Measurements from ENCODE around the gene PRDM7. TPM values are rescaled to one million over a fixed set of nuclear protein-coding genes. Genes with fewer than 3 reads are reported as not detected.

The PRDM7 gene
- total and polyA plus RNA-seq, 5 donors from 2014 or later: not detected

GRCh38 chr16:90032674-90033331, 44.3 kb downstream of the PRDM7 start:
- Mint-ChIP-seq H3K4me3 (no peak overlapping the region), H3K9me3 (no peaks in the 10 kb centered on the region), H3K4me1 (peaks cover 0 to 5% (median 0%) of the 10 kb centered on the region in 4 donors), H3K27ac (no peak overlapping the region), H3K36me3 (peaks cover 28% of the 10 kb centered on the region), H3K27me3 (no peaks in the 10 kb centered on the region)
- H3K4me1 ChIP-seq (ENCODE audit: control insufficient read depth, insufficient read depth, low read length, poor library complexity, severe bottlenecking): no peaks in the 10 kb centered on the region
- H3K4me3 ChIP-seq (ENCODE audit: low read depth, low read length): no peak overlapping the region
- DNase-seq (no peak), ATAC-seq (ENCODE audit: low read depth in 2 of 2) (no peak)
- no peak overlapping the region for H3K27ac ChIP-seq (ENCODE audit: insufficient read depth, low read length, poor library complexity, severe bottlenecking)
- H3K9me3 ChIP-seq (ENCODE audit: control insufficient read depth in 2 of 2, low read length in 2 of 2): no peaks in the 10 kb centered on the region
- no peaks in the 10 kb centered on the region for H3K27me3 ChIP-seq (ENCODE audit: control insufficient read depth, insufficient read depth, low read length)
- H3K36me3 ChIP-seq (ENCODE audit: control insufficient read depth, insufficient read depth, low read length): peaks cover 2% of the 10 kb centered on the region

- Mint-ChIP-seq H3K4me3 (no peak overlapping the region), H3K27ac (peak overlapping the region in 1 of 3 donors; percentile 65), H3K9me3 (no peaks in the 10 kb centered on the region), H3K27me3 (no peaks in the 10 kb centered on the region), H3K4me1 (peaks cover 0 to 5% (median 0%) of the 10 kb centered on the region in 4 donors), H3K36me3 (peaks cover 27% of the 10 kb centered on the region)
- H3K4me3 ChIP-seq (ENCODE audit: low read depth, low read length): no peak overlapping the region
- H3K4me1 ChIP-seq (ENCODE audit: control insufficient read depth, insufficient read depth, low read length, poor library complexity, severe bottlenecking): no peaks in the 10 kb centered on the region
- H3K36me3 ChIP-seq (ENCODE audit: control insufficient read depth, insufficient read depth, low read length): peaks cover 2% of the 10 kb centered on the region
- ATAC-seq (ENCODE audit: low read depth in 2 of 2) (no peak), DNase-seq (no peak)
- no peak overlapping the region for H3K27ac ChIP-seq (ENCODE audit: insufficient read depth, low read length, poor library complexity, severe bottlenecking)
- H3K9me3 ChIP-seq (ENCODE audit: control insufficient read depth in 2 of 2, low read length in 2 of 2): no peaks in the 10 kb centered on the region
- no peaks in the 10 kb centered on the region for H3K27me3 ChIP-seq (ENCODE audit: control insufficient read depth, insufficient read depth, low read length)
Measured at GRCh38 chr16:90031931-90032673, 45.0 kb downstream of the PRDM7 start.

GRCh38 chr16:90031186-90031930, 45.8 kb downstream of the PRDM7 start:
- Histone ChIP-seq H3K4me3 (ENCODE audit: low read depth, low read length) (no peak overlapping the region), H3K4me1 (ENCODE audit: control insufficient read depth, insufficient read depth, low read length, poor library complexity, severe bottlenecking) (no peaks in the 10 kb centered on the region), H3K27ac (ENCODE audit: insufficient read depth, low read length, poor library complexity, severe bottlenecking) (no peak overlapping the region), H3K9me3 (ENCODE audit: control insufficient read depth in 2 of 2, low read length in 2 of 2) (no peaks in the 10 kb centered on the region), H3K27me3 (ENCODE audit: control insufficient read depth, insufficient read depth, low read length) (no peaks in the 10 kb centered on the region), H3K36me3 (ENCODE audit: control insufficient read depth, insufficient read depth, low read length) (peaks cover 2% of the 10 kb centered on the region)
- Mint-ChIP-seq H3K4me3 (no peak overlapping the region), H3K27me3 (no peaks in the 10 kb centered on the region), H3K27ac (peak overlapping the region in 1 of 3 donors; percentile 65), H3K4me1 (peaks cover 0 to 5% (median under 1%) of the 10 kb centered on the region in 4 donors), H3K36me3 (peaks cover 20% of the 10 kb centered on the region), H3K9me3 (no peaks in the 10 kb centered on the region)
- ATAC-seq (ENCODE audit: low read depth in 2 of 2): no peak
- no peak for DNase-seq

- no peaks in the 10 kb centered on the region for H3K27me3 ChIP-seq (ENCODE audit: control insufficient read depth, insufficient read depth, low read length)
- no peak overlapping the region for H3K27ac Mint-ChIP-seq
- no peaks in the 10 kb centered on the region for H3K4me1 ChIP-seq (ENCODE audit: control insufficient read depth, insufficient read depth, low read length, poor library complexity, severe bottlenecking)
- H3K27me3 Mint-ChIP-seq: no peaks in the 10 kb centered on the region
- no peak overlapping the region for H3K27ac ChIP-seq (ENCODE audit: insufficient read depth, low read length, poor library complexity, severe bottlenecking)
- peaks cover 0 to 10% (median 3%) of the 10 kb centered on the region in 4 donors for H3K4me1 Mint-ChIP-seq
- ATAC-seq (ENCODE audit: low read depth in 2 of 2) (no peak), DNase-seq (no peak)
- H3K36me3 Mint-ChIP-seq: peaks cover 14% of the 10 kb centered on the region
- no peak overlapping the region for H3K4me3 ChIP-seq (ENCODE audit: low read depth, low read length)
- no peaks in the 10 kb centered on the region for H3K9me3 Mint-ChIP-seq
- no peaks in the 10 kb centered on the region for H3K9me3 ChIP-seq (ENCODE audit: control insufficient read depth in 2 of 2, low read length in 2 of 2)
- no peak overlapping the region for H3K4me3 Mint-ChIP-seq
- peaks cover 2% of the 10 kb centered on the region for H3K36me3 ChIP-seq (ENCODE audit: control insufficient read depth, insufficient read depth, low read length)
Measured at GRCh38 chr16:90028985-90029384, 48.1 kb downstream of the PRDM7 start.

- ATAC-seq (ENCODE audit: low read depth in 2 of 2): no peak
- no peak for DNase-seq
Measured at GRCh38 chr16:90027611-90028010, 49.5 kb downstream of the PRDM7 start.

GRCh38 chr16:90026135-90026534, 51.0 kb downstream of the PRDM7 start:
- H3K27ac Mint-ChIP-seq: no peak overlapping the region
- no peaks in the 10 kb centered on the region for H3K9me3 Mint-ChIP-seq
- H3K27me3 Mint-ChIP-seq: peaks cover 8% of the 10 kb centered on the region
- H3K4me3 Mint-ChIP-seq: no peak overlapping the region
- no peaks in the 10 kb centered on the region for H3K36me3 ChIP-seq (ENCODE audit: control insufficient read depth, insufficient read depth, low read length)
- ATAC-seq (ENCODE audit: low read depth in 2 of 2): no peak
- DNase-seq: no peak
- H3K9me3 ChIP-seq (ENCODE audit: control insufficient read depth in 2 of 2, low read length in 2 of 2): no peaks in the 10 kb centered on the region
- no peak overlapping the region for H3K27ac ChIP-seq (ENCODE audit: insufficient read depth, low read length, poor library complexity, severe bottlenecking)
- H3K36me3 Mint-ChIP-seq: no peaks in the 10 kb centered on the region
- peaks cover 4 to 24% (median 12%) of the 10 kb centered on the region in 4 donors for H3K4me1 Mint-ChIP-seq
- H3K27me3 ChIP-seq (ENCODE audit: control insufficient read depth, insufficient read depth, low read length): no peaks in the 10 kb centered on the region
- no peak overlapping the region for H3K4me3 ChIP-seq (ENCODE audit: low read depth, low read length)
- H3K4me1 ChIP-seq (ENCODE audit: control insufficient read depth, insufficient read depth, low read length, poor library complexity, severe bottlenecking): peaks cover 11% of the 10 kb centered on the region

More at GRCh38 chr16:90027611-90028010, 49.5 kb downstream of the PRDM7 start:
- Histone ChIP-seq H3K4me3 (ENCODE audit: low read depth, low read length) (no peak overlapping the region), H3K9me3 (ENCODE audit: control insufficient read depth in 2 of 2, low read length in 2 of 2) (no peaks in the 10 kb centered on the region), H3K27ac (ENCODE audit: insufficient read depth, low read length, poor library complexity, severe bottlenecking) (no peak overlapping the region), H3K36me3 (ENCODE audit: control insufficient read depth, insufficient read depth, low read length) (peaks cover 1% of the 10 kb centered on the region), H3K27me3 (ENCODE audit: control insufficient read depth, insufficient read depth, low read length) (no peaks in the 10 kb centered on the region), H3K4me1 (ENCODE audit: control insufficient read depth, insufficient read depth, low read length, poor library complexity, severe bottlenecking) (peaks cover 5% of the 10 kb centered on the region)
- Mint-ChIP-seq H3K27me3 (no peaks in the 10 kb centered on the region), H3K4me1 (peaks cover 0 to 12% (median 5%) of the 10 kb centered on the region in 4 donors), H3K27ac (peak overlapping the region in 1 of 3 donors; percentile 56), H3K36me3 (peaks cover 11% of the 10 kb centered on the region), H3K9me3 (no peaks in the 10 kb centered on the region), H3K4me3 (no peak overlapping the region)

GRCh38 chr16:90023078-90023447, 54.1 kb downstream of the PRDM7 start:
- Mint-ChIP-seq H3K36me3 (no peaks in the 10 kb centered on the region), H3K27ac (peak overlapping the region in 1 of 3 donors; percentile 20), H3K9me3 (peaks cover 0 to 3% (median 0%) of the 10 kb centered on the region in 7 donors), H3K4me3 (peak overlapping the region in 3 of 4 donors; percentile 81 to 93 (median 85)), H3K4me1 (peaks cover 4 to 37% (median 10%) of the 10 kb centered on the region in 4 donors), H3K27me3 (peaks cover 27% of the 10 kb centered on the region)
- H3K27me3 ChIP-seq (ENCODE audit: control insufficient read depth, insufficient read depth, low read length): no peaks in the 10 kb centered on the region
- no peaks in the 10 kb centered on the region for H3K9me3 ChIP-seq (ENCODE audit: control insufficient read depth in 2 of 2, low read length in 2 of 2)
- no peak overlapping the region for H3K4me3 ChIP-seq (ENCODE audit: low read depth, low read length)
- ATAC-seq (ENCODE audit: low read depth in 2 of 2) (no peak), DNase-seq (no peak)
- H3K36me3 ChIP-seq (ENCODE audit: control insufficient read depth, insufficient read depth, low read length): no peaks in the 10 kb centered on the region
- H3K4me1 ChIP-seq (ENCODE audit: control insufficient read depth, insufficient read depth, low read length, poor library complexity, severe bottlenecking): peaks cover 26% of the 10 kb centered on the region
- no peak overlapping the region for H3K27ac ChIP-seq (ENCODE audit: insufficient read depth, low read length, poor library complexity, severe bottlenecking)
